HG03469 (cell line): ENCODE data around the gene SLK.

Experiments
- ATAC-seq: cut with Tn5 transposase; IDR thresholded peaks from one replicate; pipeline ENCODE4 v1.9.1; 2021; ENCODE audit warnings: mild to moderate bottlenecking, moderate library complexity, moderate number of reproducible peaks; ENCODE audit not compliant: unreplicated experiment

Gene SLK

DNA sequence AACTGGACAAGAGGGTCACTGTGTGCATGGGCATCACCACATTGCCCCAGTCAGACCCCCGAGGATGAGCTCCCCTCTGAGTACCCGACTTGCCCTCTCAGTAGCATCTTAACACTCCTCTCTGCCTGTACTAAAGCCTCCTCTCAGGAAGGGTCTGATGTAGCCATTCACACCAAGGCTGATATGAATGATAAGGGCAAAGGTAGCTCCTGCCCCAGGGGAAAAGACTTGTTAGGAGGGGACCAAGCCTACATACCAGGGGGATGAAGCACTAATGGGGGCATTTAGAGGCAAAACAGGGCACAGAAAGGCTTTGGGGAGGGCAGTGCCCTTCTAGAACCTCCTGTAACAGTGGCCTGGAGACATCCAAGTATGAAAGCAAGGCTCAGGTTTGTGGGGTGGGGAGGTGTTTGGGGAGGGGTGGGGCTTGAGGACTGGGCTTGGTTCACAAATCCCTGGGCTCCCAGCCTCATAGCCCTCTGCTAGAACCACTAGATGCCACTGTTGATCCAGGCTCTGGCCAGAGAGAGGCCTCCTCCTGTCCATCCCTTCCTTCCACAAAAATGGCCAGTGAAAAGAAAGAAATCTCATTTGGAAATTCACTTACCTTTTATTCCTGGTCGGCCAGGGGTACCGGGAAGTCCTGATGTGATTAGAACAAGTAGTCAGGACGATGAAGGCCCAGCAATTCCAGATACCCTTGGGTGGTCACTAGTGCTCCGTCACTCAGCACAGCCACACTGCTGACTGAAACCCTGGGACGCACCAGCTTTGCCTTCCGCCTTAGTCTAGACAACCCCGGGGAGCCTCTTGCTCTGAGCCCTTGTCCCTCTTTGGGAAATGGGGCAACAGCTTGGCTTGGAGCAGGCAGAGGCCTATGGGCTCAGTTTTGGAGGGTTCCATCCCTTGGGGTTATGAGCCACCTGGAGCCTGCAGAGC is 78.5 kb downstream of the SLK start:
- ATAC-seq = no peak

DNA sequence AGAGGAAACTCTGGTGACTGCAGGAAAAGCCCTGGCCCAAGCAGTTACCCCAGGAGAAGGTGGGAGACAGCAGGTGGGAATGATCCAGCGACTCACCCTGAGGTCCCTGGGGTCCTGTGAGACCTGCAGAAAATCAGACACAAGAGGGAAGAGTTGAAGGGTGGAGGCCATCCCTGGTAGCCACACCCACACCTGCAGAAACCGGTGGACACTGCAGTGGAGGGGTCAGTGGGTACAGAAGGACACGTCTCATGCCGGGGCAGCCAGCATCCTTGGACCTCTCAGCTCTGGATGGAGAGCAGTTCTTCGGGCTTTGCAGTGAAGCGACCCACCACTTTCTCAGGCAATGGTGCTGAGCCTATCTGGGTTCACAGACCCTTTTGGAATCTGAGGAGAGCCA is 79.7 kb downstream of the SLK start:
- no peak for ATAC-seq

DNA sequence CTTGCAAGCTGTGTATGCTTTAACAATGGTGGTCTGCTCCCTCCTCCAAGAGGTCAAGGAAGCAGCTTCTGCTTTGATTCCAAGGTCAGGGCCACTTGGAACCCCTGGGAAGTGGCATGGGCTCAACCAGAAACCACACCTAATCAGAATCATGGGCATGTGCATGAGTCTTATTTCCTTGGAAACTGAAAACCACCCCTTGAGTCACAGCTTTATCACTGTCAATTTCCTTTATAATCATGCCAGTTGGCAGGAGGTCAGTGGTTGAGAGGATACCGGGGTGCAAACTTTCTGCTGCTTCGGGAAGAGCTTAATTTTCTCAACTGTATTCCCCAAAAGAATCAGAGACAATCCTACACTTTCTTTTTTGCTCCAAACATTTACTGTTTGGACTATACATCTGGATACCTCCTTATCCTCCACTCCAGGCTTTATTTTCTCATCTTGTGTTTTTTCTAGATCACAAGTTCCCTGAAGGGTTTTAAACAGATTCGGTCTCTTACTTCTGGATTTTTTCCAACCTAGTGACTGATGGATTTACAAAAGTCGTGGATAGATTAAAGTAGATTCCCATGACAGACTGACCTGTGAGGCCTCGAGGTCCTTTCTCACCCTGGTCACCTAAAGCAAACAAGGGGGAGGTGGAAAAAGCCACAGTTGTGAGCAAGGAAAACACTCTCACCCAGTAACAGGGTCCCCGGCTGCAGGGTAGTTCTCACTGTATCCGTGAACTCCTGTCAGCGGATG is 82.7 kb downstream of the SLK start:
- ATAC-seq = no peak

- no peak for ATAC-seq
Observed at GRCh38 chr10:104052431-104052830, 85.5 kb downstream of the SLK start.

GRCh38 chr10:104053201-104053600 is 86.3 kb downstream of the SLK start:
- ATAC-seq = no peak

DNA sequence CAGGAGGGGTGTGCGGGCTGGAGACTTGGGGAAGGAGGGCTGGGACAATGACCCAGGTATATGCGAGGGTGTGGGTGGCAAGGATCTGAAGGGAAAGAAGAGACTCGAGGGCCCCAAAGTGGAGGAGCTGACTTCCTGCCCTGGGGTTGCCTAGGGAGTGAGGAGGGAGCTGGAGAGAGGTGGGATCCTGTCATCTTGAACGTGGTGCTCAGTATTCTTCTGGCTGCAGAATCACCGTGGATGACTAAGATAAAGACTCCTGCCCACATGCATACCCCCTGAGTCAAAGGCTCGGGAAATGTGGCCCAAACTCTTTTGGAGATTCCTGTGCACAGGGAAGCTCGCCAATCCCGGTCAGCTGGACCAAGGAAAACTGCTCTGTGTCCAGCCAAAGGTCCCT is 87.5 kb downstream of the SLK start:
- no peak for ATAC-seq

DNA sequence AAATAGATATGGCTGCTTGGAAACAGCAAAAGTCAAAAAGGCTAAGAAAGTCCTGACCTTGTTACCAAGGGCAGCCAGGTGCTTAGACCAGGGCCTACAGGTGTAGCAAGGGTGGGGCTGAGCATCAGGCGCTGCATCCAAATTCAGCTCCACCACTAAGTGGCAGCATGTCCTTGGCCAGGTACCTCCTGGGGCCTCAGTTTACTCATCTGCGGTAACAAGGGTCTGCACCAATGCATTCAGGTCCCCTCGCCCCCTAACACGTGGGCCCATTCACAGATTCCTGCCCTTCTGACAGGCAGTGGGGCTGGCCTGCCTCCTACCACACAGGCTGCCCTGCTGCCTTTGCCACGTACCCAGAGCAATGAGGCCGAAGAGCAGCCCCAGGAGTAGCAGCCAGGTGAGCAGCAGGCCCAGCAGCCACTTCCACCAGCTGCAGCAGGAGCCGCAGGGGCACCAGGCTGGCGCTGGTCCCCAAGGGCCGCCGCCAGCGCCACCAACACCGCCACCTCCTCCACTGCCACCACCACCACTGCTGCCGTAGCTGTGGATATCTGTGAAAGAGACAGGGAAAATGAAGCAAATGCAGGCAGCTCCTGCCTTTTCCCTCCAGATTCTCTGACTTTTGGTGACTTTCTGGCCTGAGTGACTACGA is 89.8 kb downstream of the SLK start:
- ATAC-seq = no peak

- ATAC-seq = no peak
Observed at GRCh38 chr10:104057717-104058116, 90.8 kb downstream of the SLK start.

GRCh38 chr10:104059364-104059763 is 92.4 kb downstream of the SLK start:
- ATAC-seq = no peak

GRCh38 chr10:104061196-104061595 is 94.3 kb downstream of the SLK start:
- no peak for ATAC-seq

DNA sequence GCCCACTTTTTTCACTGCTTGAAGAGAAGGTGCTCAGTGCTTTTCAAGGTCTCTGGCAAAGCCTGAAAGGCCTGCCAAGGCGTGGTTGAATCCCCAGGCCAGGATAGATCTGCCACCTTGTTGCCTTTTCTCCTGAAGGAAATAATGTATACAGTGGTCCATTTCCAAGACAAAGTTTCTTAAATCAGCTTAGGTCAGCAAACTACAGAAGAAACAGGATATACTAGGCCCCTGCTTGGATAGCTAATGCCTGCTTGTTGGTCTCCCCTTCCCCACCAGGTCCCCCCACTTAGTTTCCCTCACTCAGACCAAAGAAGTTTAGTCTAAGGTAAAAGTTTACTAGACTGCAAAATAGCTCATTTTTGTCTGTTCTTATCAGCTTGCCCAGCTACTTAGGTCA is 98.8 kb downstream of the SLK start:
- ATAC-seq = no peak

DNA sequence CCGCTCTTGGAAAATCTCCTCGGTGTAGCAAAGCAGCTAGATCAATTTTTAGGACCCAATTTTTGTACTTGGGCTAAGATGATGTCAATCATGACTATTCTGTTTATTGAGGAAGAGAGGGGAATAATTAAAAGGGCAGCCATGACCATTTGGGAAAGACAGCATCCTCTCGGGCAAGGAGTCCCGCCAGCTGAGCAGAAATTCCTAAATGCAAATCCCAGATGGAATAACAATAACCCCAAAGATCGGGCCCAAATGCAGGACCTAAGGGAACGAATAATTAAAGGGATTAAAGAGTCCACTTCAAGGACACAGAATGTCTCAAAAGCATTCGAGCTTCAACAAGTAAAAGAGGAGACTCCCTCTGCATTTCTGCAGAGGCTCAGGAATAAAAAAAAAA is 100.0 kb downstream of the SLK start:
- ATAC-seq = no peak

- ATAC-seq = no peak
Observed at GRCh38 chr10:104067525-104067924, 100.6 kb downstream of the SLK start.

DNA sequence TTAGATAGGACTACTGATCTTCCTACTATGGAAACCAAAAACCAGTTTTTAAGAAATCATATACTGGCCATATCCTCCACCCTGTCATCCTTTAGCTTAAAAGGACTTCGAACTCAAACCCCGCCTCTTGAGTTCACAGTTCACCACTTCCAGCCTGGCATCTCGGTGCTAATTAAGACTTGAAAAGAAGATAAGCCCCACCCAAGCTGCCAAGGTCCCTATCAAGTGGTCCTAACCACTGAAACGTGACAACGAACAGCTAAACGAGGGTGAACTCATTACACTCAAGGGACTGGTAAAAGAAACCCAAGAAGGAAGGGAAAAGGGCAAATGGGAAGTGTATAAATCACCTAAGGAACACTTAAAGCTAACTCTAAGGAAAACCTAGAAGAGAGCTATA is 102.7 kb downstream of the SLK start:
- ATAC-seq = no peak

DNA sequence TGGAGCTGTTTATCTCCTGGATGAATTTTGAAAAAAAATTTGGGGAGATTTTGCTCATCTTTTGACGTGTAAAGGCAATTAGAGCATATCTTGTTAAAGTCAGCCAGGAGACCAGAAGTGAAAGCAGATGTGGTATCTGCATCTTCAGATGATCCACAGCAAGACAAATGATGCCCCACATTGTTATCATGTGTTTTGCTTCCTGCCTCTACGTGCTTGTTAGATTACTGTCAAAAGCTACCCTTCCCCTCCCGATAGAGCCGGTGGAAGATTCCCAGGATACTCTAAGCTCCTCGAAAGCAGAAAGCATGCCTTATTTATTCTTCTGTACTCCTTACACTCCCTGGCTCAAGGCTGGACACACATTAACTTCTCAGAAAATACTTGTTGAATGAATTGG is 105.8 kb downstream of the SLK start:
- ATAC-seq = no peak

- no peak for ATAC-seq
Observed at GRCh38 chr10:104074505-104074904, 107.6 kb downstream of the SLK start.

- no peak for ATAC-seq
Observed at GRCh38 chr10:104076743-104077160, 109.8 kb downstream of the SLK start.

GRCh38 chr10:104077247-104077646 is 110.3 kb downstream of the SLK start:
- ATAC-seq = no peak

DNA sequence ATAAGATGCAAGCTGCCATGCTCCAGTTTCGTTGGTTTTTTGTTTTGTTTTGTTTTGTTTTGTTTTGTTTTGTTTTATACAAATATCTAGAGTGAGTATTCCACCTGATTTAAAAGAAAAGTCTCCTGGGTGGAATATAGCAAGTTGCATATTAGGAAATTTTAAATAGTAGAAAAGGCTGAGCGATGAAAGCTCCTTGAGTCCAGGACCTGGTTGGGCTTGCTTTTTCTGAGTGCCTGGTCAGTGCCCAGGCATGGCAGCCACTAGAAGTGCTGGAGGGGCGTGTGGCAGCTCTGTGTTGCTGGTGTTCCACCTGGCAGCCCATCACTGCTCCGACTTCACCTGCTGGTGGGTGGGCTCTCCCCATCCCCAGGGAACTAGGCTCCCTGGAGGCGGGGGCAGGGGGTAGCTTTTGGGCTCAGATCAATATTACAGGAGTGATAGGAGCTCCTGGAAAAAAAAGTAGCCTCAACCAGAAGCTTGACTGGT is 110.8 kb downstream of the SLK start:
- ATAC-seq = no peak
